Measurements from ENCODE around the gene HNRNPR.
"Not testable (repeated sequence)": the region's sequence is repeated elsewhere in the genome, so short reads cannot be mapped to it uniquely, and the experiment has no call there.

DNA sequence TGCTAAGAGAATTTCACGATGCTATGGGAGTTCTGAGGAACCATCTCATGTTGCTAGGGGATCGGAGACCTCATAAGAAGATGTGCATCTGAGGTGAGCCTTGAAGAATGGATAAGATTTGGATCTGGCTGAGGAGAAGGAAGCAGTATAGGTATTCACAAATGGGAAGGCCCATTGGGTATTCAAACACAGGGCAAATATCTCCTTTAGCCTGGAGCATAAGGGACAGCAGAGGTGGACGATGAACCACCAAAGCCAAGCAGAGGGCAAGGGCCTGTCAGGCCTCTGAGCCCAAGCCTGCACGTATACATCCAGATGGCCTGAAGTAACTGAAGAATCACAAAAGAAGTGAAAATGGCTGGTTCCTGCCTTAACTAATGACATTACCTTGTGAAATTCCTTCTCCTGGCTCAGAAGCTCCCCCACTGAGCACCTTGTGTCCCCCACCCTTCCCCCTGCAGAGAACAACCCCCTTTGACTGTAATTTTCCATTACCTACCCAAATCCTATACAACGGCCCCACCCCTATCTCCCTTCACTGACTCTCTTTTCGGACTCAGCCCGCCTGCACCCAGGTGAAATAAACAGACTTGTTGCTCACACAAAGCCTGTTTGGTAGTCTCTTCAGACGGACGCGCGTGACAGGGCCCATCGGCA, 30.1 kb upstream of the HNRNPR start:
- TF ChIP-seq JUN (IDR thresholded peaks at IDR 0.05; ENCODE audit: borderline replicate concordance, insufficient read depth, insufficient read length, low read depth); POLR2A (IDR thresholded peaks at IDR 0.05; ENCODE audit: low read depth, low read length); FOS (IDR thresholded peaks at IDR 0.05; ENCODE audit: borderline replicate concordance, insufficient read depth, low read length); EZH2 (IDR thresholded peaks at IDR 0.05; ENCODE audit: borderline replicate concordance, low read depth, low read length, severe bottlenecking); MYC (IDR thresholded peaks at IDR 0.05; ENCODE audit: low read depth, low read length): not testable (repeated sequence)
- TF ChIP-seq, protein P1, sequence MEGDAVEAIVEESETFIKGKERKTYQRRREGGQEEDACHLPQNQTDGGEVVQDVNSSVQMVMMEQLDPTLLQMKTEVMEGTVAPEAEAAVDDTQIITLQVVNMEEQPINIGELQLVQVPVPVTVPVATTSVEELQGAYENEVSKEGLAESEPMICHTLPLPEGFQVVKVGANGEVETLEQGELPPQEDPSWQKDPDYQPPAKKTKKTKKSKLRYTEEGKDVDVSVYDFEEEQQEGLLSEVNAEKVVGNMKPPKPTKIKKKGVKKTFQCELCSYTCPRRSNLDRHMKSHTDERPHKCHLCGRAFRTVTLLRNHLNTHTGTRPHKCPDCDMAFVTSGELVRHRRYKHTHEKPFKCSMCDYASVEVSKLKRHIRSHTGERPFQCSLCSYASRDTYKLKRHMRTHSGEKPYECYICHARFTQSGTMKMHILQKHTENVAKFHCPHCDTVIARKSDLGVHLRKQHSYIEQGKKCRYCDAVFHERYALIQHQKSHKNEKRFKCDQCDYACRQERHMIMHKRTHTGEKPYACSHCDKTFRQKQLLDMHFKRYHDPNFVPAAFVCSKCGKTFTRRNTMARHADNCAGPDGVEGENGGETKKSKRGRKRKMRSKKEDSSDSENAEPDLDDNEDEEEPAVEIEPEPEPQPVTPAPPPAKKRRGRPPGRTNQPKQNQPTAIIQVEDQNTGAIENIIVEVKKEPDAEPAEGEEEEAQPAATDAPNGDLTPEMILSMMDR (IDR thresholded peaks at IDR 0.05; ENCODE audit: extremely low read depth in 1 of 2, insufficient read depth in 1 of 2, low read depth in 1 of 2, low read length in 2 of 2) = not testable (repeated sequence)
- TF ChIP-seq, protein P2, sequence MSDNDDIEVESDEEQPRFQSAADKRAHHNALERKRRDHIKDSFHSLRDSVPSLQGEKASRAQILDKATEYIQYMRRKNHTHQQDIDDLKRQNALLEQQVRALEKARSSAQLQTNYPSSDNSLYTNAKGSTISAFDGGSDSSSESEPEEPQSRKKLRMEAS (IDR thresholded peaks at IDR 0.05; ENCODE audit: insufficient read depth, insufficient read length) = not testable (repeated sequence)

All from endothelial cell of umbilical vein (primary cell).